Upper lobe of left lung (tissue), 4 donors: ENCODE measurements around the gene CD68.

Source experiments
- EP300 ChIP-seq, 4 donors: sonication (generic); formaldehyde crosslinking; IDR thresholded peaks; one replicate each; pipeline ENCODE4 v1.5.1; 2017; ENCODE audit warnings: antibody characterized with exemption in 4 of 4, control low read depth in 2 of 4
- POLR2A ChIP-seq, 4 donors: fragments of 450-650 bp; IDR thresholded peaks; one replicate each; pipeline ENCODE4 v1.5.1; 2016 to 2017; ENCODE audit warnings: antibody characterized with exemption in 4 of 4, mild to moderate bottlenecking in 2 of 4
- POLR2AphosphoS5 ChIP-seq, 2 donors: sonication (generic); formaldehyde crosslinking; IDR thresholded peaks; one replicate each; pipeline ENCODE4 v1.5.1; 2017; ENCODE audit warnings: antibody characterized with exemption in 2 of 2
- TF ChIP-seq, protein P1 (sequence below), 6 experiments: fragments of 450-650 bp in 4 of 6; fragments of 200-600 bp in 2 of 6; sonication (generic) in 2 of 6; IDR thresholded peaks; one replicate each; pipeline ENCODE4 v1.5.1; 2016 to 2019; ENCODE audit warnings: antibody characterized with exemption in 6 of 6

DNA sequence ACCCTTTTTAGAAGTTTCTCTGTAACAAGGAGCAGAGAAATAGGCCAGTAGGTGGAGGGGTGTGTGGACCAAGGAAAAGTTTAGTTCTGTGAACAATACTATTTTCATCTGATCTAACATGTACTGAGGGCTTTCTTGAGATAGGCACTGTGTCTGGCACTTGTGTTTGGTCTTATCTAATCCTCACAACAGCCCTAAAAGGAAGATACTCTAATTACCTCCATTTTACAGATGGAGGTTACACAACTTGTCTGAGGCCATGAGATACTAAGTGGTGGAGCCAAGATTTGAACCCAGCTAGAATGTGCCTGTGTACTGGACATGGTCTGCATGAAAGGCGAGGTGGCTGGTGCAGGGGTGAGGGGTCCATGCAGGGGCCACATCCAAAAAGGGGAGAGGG lies 26.1 kb upstream of the CD68 start:
- TF ChIP-seq, protein P1, sequence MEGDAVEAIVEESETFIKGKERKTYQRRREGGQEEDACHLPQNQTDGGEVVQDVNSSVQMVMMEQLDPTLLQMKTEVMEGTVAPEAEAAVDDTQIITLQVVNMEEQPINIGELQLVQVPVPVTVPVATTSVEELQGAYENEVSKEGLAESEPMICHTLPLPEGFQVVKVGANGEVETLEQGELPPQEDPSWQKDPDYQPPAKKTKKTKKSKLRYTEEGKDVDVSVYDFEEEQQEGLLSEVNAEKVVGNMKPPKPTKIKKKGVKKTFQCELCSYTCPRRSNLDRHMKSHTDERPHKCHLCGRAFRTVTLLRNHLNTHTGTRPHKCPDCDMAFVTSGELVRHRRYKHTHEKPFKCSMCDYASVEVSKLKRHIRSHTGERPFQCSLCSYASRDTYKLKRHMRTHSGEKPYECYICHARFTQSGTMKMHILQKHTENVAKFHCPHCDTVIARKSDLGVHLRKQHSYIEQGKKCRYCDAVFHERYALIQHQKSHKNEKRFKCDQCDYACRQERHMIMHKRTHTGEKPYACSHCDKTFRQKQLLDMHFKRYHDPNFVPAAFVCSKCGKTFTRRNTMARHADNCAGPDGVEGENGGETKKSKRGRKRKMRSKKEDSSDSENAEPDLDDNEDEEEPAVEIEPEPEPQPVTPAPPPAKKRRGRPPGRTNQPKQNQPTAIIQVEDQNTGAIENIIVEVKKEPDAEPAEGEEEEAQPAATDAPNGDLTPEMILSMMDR (IDR thresholded peaks at IDR 0.05), result no peak
- TF ChIP-seq EP300 (IDR thresholded peaks at IDR 0.05) (no peak), POLR2A (IDR thresholded peaks at IDR 0.05) (no peak), POLR2AphosphoS5 (IDR thresholded peaks at IDR 0.05) (no peak)
